ENCODE data around the gene MKKS. TPM values are rescaled to one million over a fixed set of nuclear protein-coding genes. Genes with fewer than 3 reads are reported as not detected.

MKKS gene
- 10 to 100 TPM; 32.0 to 40.4 (median 38.6) TPM for polyA plus RNA-seq (ENCODE audit: insufficient read length in 4 of 4)

- peak; percentile 81 to 87 (median 84) for DNase-seq (ENCODE audit: low read depth in 4 of 4, low spot score in 3 of 4)
Measured at GRCh38 chr20:10433623-10434466, at the start of gene MKKS. Gene MKKS (minus strand): TSS chr20:10434222. CDS start chr20:10413514, 20,708 bp downstream.

- no peak for DNase-seq (ENCODE audit: low read depth in 4 of 4, low spot score in 3 of 4)
Measured at GRCh38 chr20:10483691-10484090, 49.7 kb upstream of the MKKS start.

- DNase-seq (ENCODE audit: low read depth in 4 of 4, low spot score in 3 of 4), result no peak
Measured at GRCh38 chr20:10481676-10482075, 47.7 kb upstream of the MKKS start.

- no peak for DNase-seq (ENCODE audit: low read depth in 4 of 4, low spot score in 3 of 4)
Measured at GRCh38 chr20:10478930-10479329, 44.9 kb upstream of the MKKS start.

GRCh38 chr20:10478205-10478604 lies 44.2 kb upstream of the MKKS start:
- DNase-seq (ENCODE audit: low read depth in 4 of 4, low spot score in 3 of 4), result no peak

GRCh38 chr20:10476319-10476724 lies 42.3 kb upstream of the MKKS start:
- DNase-seq (ENCODE audit: low read depth in 4 of 4, low spot score in 3 of 4), result no peak

- no peak for DNase-seq (ENCODE audit: low read depth in 4 of 4, low spot score in 3 of 4)
Measured at GRCh38 chr20:10475225-10475624, 41.2 kb upstream of the MKKS start.

GRCh38 chr20:10474606-10475184 lies 40.7 kb upstream of the MKKS start:
- DNase-seq (ENCODE audit: low read depth in 4 of 4, low spot score in 3 of 4), result no peak

GRCh38 chr20:10472871-10473270 lies 38.8 kb upstream of the MKKS start:
- no peak for DNase-seq (ENCODE audit: low read depth in 4 of 4, low spot score in 3 of 4)

GRCh38 chr20:10470276-10470675 lies 36.3 kb upstream of the MKKS start:
- DNase-seq (ENCODE audit: low read depth in 4 of 4, low spot score in 3 of 4), result no peak

- peak in 3 of 4 donors; percentile 51 to 53 (median 53) for DNase-seq (ENCODE audit: low read depth in 4 of 4, low spot score in 3 of 4)
Measured at GRCh38 chr20:10469599-10469998, 35.6 kb upstream of the MKKS start.

GRCh38 chr20:10469056-10469455 lies 35.0 kb upstream of the MKKS start:
- no peak for DNase-seq (ENCODE audit: low read depth in 4 of 4, low spot score in 3 of 4)

GRCh38 chr20:10468340-10468845 lies 34.4 kb upstream of the MKKS start:
- DNase-seq (ENCODE audit: low read depth in 4 of 4, low spot score in 3 of 4), result no peak

- no peak for DNase-seq (ENCODE audit: low read depth in 4 of 4, low spot score in 3 of 4)
Measured at GRCh38 chr20:10467681-10468339, 33.8 kb upstream of the MKKS start.

GRCh38 chr20:10466855-10467254 lies 32.8 kb upstream of the MKKS start:
- DNase-seq (ENCODE audit: low read depth in 4 of 4, low spot score in 3 of 4), result no peak

- DNase-seq (ENCODE audit: low read depth in 4 of 4, low spot score in 3 of 4), result peak in 1 of 4 donors; percentile 11
Measured at GRCh38 chr20:10466325-10466724, 32.3 kb upstream of the MKKS start.

GRCh38 chr20:10465135-10465534 lies 31.1 kb upstream of the MKKS start:
- DNase-seq (ENCODE audit: low read depth in 4 of 4, low spot score in 3 of 4), result no peak

GRCh38 chr20:10463622-10464021 lies 29.6 kb upstream of the MKKS start:
- DNase-seq (ENCODE audit: low read depth in 4 of 4, low spot score in 3 of 4), result no peak

- DNase-seq (ENCODE audit: low read depth in 4 of 4, low spot score in 3 of 4), result no peak
Measured at GRCh38 chr20:10462516-10462915, 28.5 kb upstream of the MKKS start.

- DNase-seq (ENCODE audit: low read depth in 4 of 4, low spot score in 3 of 4), result no peak
Measured at GRCh38 chr20:10461495-10461894, 27.5 kb upstream of the MKKS start.

- DNase-seq (ENCODE audit: low read depth in 4 of 4, low spot score in 3 of 4), result no peak
Measured at GRCh38 chr20:10454151-10454750, 20.2 kb upstream of the MKKS start.

Measured in right renal pelvis (tissue), 4 donors.